ENCODE results near the gene ATXN7. TPM values are rescaled to one million over a fixed set of nuclear protein-coding genes. Genes with fewer than 3 reads are reported as not detected.

ATXN7 gene
- total RNA-seq (2014; rRNA removed; shearing (Covaris generic)) (14.3 and 15.2 TPM in 2 replicates), total RNA-seq (2022) (35.2 and 42.2 TPM in 2 replicates), Bru-seq, nascent RNA (percentile 86 among the genes with signal in this experiment), BruChase-seq, experiment 1, labeled RNA remaining after a 6-hour chase (percentile 71 among the genes with signal in this experiment), BruChase-seq, experiment 2, labeled RNA remaining after a 2-hour chase (percentile 75 among the genes with signal in this experiment)
- long read RNA-seq, transcript ATXN7-211 (1 exons, 3,268 nt) = major isoform, 7 of 8 reads
- long read RNA-seq, partial matches to known transcripts = 0 of 8 reads
- long read RNA-seq, other reads (novel, unspliced or antisense) = 1 of 8 reads

GRCh38 chr3:63863150-63864007 lies at the start of gene ATXN7, which contains the start of gene THOC7:
Gene ATXN7, plus strand, starts transcription at chr3:63863867. Its CDS starts 48,732 bp downstream, at chr3:63912599.
Gene THOC7, minus strand, starts transcription at chr3:63863805. Its CDS starts 15 bp downstream, at chr3:63863790.
- H3K9me2 ChIP-seq (ENCODE audit: insufficient read depth, low read length) = no peaks in the 10 kb centered on the region
- POLR2A ChIA-PET = interaction anchor here (0.5 to 0.7 kb wide), 2 partner anchors 14 to 93 kb away, joined by 4 to 5 read pairs; no protein-coding TSS in a partner anchor
- H2AFZ ChIP-seq (ENCODE audit: low read length) = peak within 1 kb of the TSS; percentile 80
- peaks cover 93% of the 10 kb centered on the region for H3K79me2 ChIP-seq (ENCODE audit: insufficient read depth, low read depth, low read length)
- TF ChIP-seq EZH2phosphoT487 (IDR thresholded peaks at IDR 0.05; ENCODE audit: borderline replicate concordance, low read depth, low read length) (no peak), CTCF (conservative IDR thresholded peaks at IDR 0.05; ENCODE audit: low read length) (no peak)
- H3K9me3 ChIP-seq (ENCODE audit: low read length) = no peaks in the 10 kb centered on the region
- peaks cover 23% of the 10 kb centered on the region for H3K36me3 ChIP-seq (ENCODE audit: insufficient read depth, low read length)
- peaks cover 21% of the 10 kb centered on the region for H3K4me1 ChIP-seq (ENCODE audit: insufficient read depth, low read length, poor library complexity, severe bottlenecking)
- peak within 1 kb of the TSS; percentile 71 for H3K27ac ChIP-seq (ENCODE audit: low read depth, low read length, poor library complexity, severe bottlenecking)
- peak within 1 kb of the TSS; percentile 95 for H3K4me3 ChIP-seq (ENCODE audit: low read depth, low read length, poor library complexity, severe bottlenecking)
- DNase-seq (ENCODE audit: low spot score) = peak; percentile 72
- no TSS peak for BruUV-seq (replicated peaks)
- intact Hi-C loops (cut with micrococcal nuclease; ENCODE audit: unreplicated experiment) = loop anchor here (5.0 kb wide), 1 partner anchor 49 kb away; the partner anchor contains the start of gene SCAANT1
- H4K20me1 ChIP-seq (ENCODE audit: insufficient read depth, low read length) = peaks cover 15% of the 10 kb centered on the region
- H3K4me2 ChIP-seq (ENCODE audit: low read length) = peak within 1 kb of the TSS; percentile 98
- CTCF ChIA-PET (ENCODE audit: unreplicated experiment) = no interaction called here

GRCh38 chr3:63814237-63814636 lies 49.4 kb upstream of the ATXN7 start:
- no TSS peak for BruUV-seq (replicated peaks)
- no peaks in the 10 kb centered on the region for H4K20me1 ChIP-seq (ENCODE audit: insufficient read depth, low read length)
- no peaks in the 10 kb centered on the region for H3K36me3 ChIP-seq (ENCODE audit: insufficient read depth, low read length)
- CTCF ChIA-PET (ENCODE audit: unreplicated experiment) = no interaction called here
- intact Hi-C loops (cut with micrococcal nuclease; ENCODE audit: unreplicated experiment) = no loop called here
- DNase-seq (ENCODE audit: low spot score) = no peak
- POLR2A ChIA-PET = no interaction called here
- H3K4me2 ChIP-seq (ENCODE audit: low read length) = no peak overlapping the region
- no peak overlapping the region for H2AFZ ChIP-seq (ENCODE audit: low read length)
- no peak overlapping the region for H3K4me3 ChIP-seq (ENCODE audit: low read depth, low read length, poor library complexity, severe bottlenecking)
- no peak overlapping the region for H3K27ac ChIP-seq (ENCODE audit: low read depth, low read length, poor library complexity, severe bottlenecking)
- no peaks in the 10 kb centered on the region for H3K79me2 ChIP-seq (ENCODE audit: insufficient read depth, low read depth, low read length)
- no peak for TF ChIP-seq CTCF (conservative IDR thresholded peaks at IDR 0.05; ENCODE audit: low read length)
- no peak for TF ChIP-seq EZH2phosphoT487 (IDR thresholded peaks at IDR 0.05; ENCODE audit: borderline replicate concordance, low read depth, low read length)
- no peaks in the 10 kb centered on the region for H3K9me2 ChIP-seq (ENCODE audit: insufficient read depth, low read length)
- H3K4me1 ChIP-seq (ENCODE audit: insufficient read depth, low read length, poor library complexity, severe bottlenecking) = no peaks in the 10 kb centered on the region
- no peaks in the 10 kb centered on the region for H3K9me3 ChIP-seq (ENCODE audit: low read length)

Data from OCI-LY7 (cell line).